Measurements from ENCODE around the gene KRT38.
"Not testable (repeated sequence)": the region's sequence is repeated elsewhere in the genome, so short reads cannot be mapped to it uniquely, and the experiment has no call there.

KRT38 gene

GRCh38 chr17:41446806-41447205, 6.0 kb upstream of the KRT38 start:
- Histone ChIP-seq H3K27ac (ENCODE audit: low read depth, low read length) (no peak overlapping the region), H3K4me1 (ENCODE audit: control insufficient read depth in 5 of 5, insufficient read depth in 5 of 5, low read length in 5 of 5) (no peaks in the 10 kb centered on the region), H3K9ac (ENCODE audit: low read length in 5 of 5) (no peak overlapping the region), H3K27me3 (ENCODE audit: control insufficient read depth in 5 of 5, insufficient read depth in 4 of 5, low read length in 5 of 5) (peaks cover 0 to 15% (median 7%) of the 10 kb centered on the region in 5 donors), H3K4me3 (ENCODE audit: low read depth in 1 of 5, low read length in 5 of 5) (no peak overlapping the region), H3K36me3 (ENCODE audit: control insufficient read depth in 5 of 5, insufficient read depth in 5 of 5, low read length in 5 of 5) (no peaks in the 10 kb centered on the region), H3K9me3 (ENCODE audit: control insufficient read depth in 5 of 5, low read length in 5 of 5) (no peaks in the 10 kb centered on the region)

- Histone ChIP-seq H3K9ac (ENCODE audit: low read length in 5 of 5) (no peak overlapping the region), H3K27me3 (ENCODE audit: control insufficient read depth in 5 of 5, insufficient read depth in 4 of 5, low read length in 5 of 5) (peaks cover 0 to 15% (median 7%) of the 10 kb centered on the region in 5 donors), H3K27ac (ENCODE audit: low read depth, low read length) (no peak overlapping the region), H3K4me1 (ENCODE audit: control insufficient read depth in 5 of 5, insufficient read depth in 5 of 5, low read length in 5 of 5) (no peaks in the 10 kb centered on the region), H3K4me3 (ENCODE audit: low read depth in 1 of 5, low read length in 5 of 5) (no peak overlapping the region), H3K9me3 (ENCODE audit: control insufficient read depth in 5 of 5, low read length in 5 of 5) (no peaks in the 10 kb centered on the region), H3K36me3 (ENCODE audit: control insufficient read depth in 5 of 5, insufficient read depth in 5 of 5, low read length in 5 of 5) (no peaks in the 10 kb centered on the region)
Observed at GRCh38 chr17:41444640-41445039, 3.9 kb upstream of the KRT38 start.

GRCh38 chr17:41444186-41444585, 3.4 kb upstream of the KRT38 start:
- no peak overlapping the region for H3K27ac ChIP-seq (ENCODE audit: low read depth, low read length)
- H3K9ac ChIP-seq (ENCODE audit: low read length in 5 of 5): no peak overlapping the region
- H3K9me3 ChIP-seq (ENCODE audit: control insufficient read depth in 5 of 5, low read length in 5 of 5): no peaks in the 10 kb centered on the region
- no peaks in the 10 kb centered on the region for H3K36me3 ChIP-seq (ENCODE audit: control insufficient read depth in 5 of 5, insufficient read depth in 5 of 5, low read length in 5 of 5)
- peaks cover 0 to 15% (median 7%) of the 10 kb centered on the region in 5 donors for H3K27me3 ChIP-seq (ENCODE audit: control insufficient read depth in 5 of 5, insufficient read depth in 4 of 5, low read length in 5 of 5)
- no peak overlapping the region for H3K4me3 ChIP-seq (ENCODE audit: low read depth in 1 of 5, low read length in 5 of 5)
- H3K4me1 ChIP-seq (ENCODE audit: control insufficient read depth in 5 of 5, insufficient read depth in 5 of 5, low read length in 5 of 5): no peaks in the 10 kb centered on the region

GRCh38 chr17:41442739-41443138, 2.0 kb upstream of the KRT38 start:
- Histone ChIP-seq H3K4me1 (ENCODE audit: control insufficient read depth in 5 of 5, insufficient read depth in 5 of 5, low read length in 5 of 5) (no peaks in the 10 kb centered on the region), H3K27ac (ENCODE audit: low read depth, low read length) (no peak overlapping the region), H3K4me3 (ENCODE audit: low read depth in 1 of 5, low read length in 5 of 5) (no peak overlapping the region), H3K9me3 (ENCODE audit: control insufficient read depth in 5 of 5, low read length in 5 of 5) (no peaks in the 10 kb centered on the region), H3K27me3 (ENCODE audit: control insufficient read depth in 5 of 5, insufficient read depth in 4 of 5, low read length in 5 of 5) (peaks cover 0 to 15% (median 4%) of the 10 kb centered on the region in 5 donors), H3K9ac (ENCODE audit: low read length in 5 of 5) (no peak overlapping the region), H3K36me3 (ENCODE audit: control insufficient read depth in 5 of 5, insufficient read depth in 5 of 5, low read length in 5 of 5) (no peaks in the 10 kb centered on the region)

GRCh38 chr17:41439375-41439774, 1.4 kb downstream of the KRT38 start:
- Histone ChIP-seq H3K9ac (ENCODE audit: low read length in 5 of 5) (no peak overlapping the region), H3K36me3 (ENCODE audit: control insufficient read depth in 5 of 5, insufficient read depth in 5 of 5, low read length in 5 of 5) (no peaks in the 10 kb centered on the region), H3K27ac (ENCODE audit: low read depth, low read length) (no peak overlapping the region), H3K9me3 (ENCODE audit: control insufficient read depth in 5 of 5, low read length in 5 of 5) (no peaks in the 10 kb centered on the region), H3K4me3 (ENCODE audit: low read depth in 1 of 5, low read length in 5 of 5) (no peak overlapping the region), H3K4me1 (ENCODE audit: control insufficient read depth in 5 of 5, insufficient read depth in 5 of 5, low read length in 5 of 5) (no peaks in the 10 kb centered on the region), H3K27me3 (ENCODE audit: control insufficient read depth in 5 of 5, insufficient read depth in 4 of 5, low read length in 5 of 5) (peaks cover 0 to 6% (median 4%) of the 10 kb centered on the region in 5 donors)

- Histone ChIP-seq H3K9ac (ENCODE audit: low read length in 5 of 5) (no peak overlapping the region), H3K27ac (ENCODE audit: low read depth, low read length) (no peak overlapping the region), H3K9me3 (ENCODE audit: control insufficient read depth in 5 of 5, low read length in 5 of 5) (no peaks in the 10 kb centered on the region), H3K4me1 (ENCODE audit: control insufficient read depth in 5 of 5, insufficient read depth in 5 of 5, low read length in 5 of 5) (no peaks in the 10 kb centered on the region), H3K4me3 (ENCODE audit: low read depth in 1 of 5, low read length in 5 of 5) (no peak overlapping the region), H3K27me3 (ENCODE audit: control insufficient read depth in 5 of 5, insufficient read depth in 4 of 5, low read length in 5 of 5) (peaks cover 0 to 3% (median 2%) of the 10 kb centered on the region in 5 donors), H3K36me3 (ENCODE audit: control insufficient read depth in 5 of 5, insufficient read depth in 5 of 5, low read length in 5 of 5) (no peaks in the 10 kb centered on the region)
Observed at GRCh38 chr17:41437769-41438168, 3.0 kb downstream of the KRT38 start.

GRCh38 chr17:41437254-41437653, 3.5 kb downstream of the KRT38 start:
- Histone ChIP-seq H3K27me3 (ENCODE audit: control insufficient read depth in 5 of 5, insufficient read depth in 4 of 5, low read length in 5 of 5) (peaks cover 0 to 3% (median 0%) of the 10 kb centered on the region in 5 donors), H3K4me1 (ENCODE audit: control insufficient read depth in 5 of 5, insufficient read depth in 5 of 5, low read length in 5 of 5) (no peaks in the 10 kb centered on the region), H3K4me3 (ENCODE audit: low read depth in 1 of 5, low read length in 5 of 5) (no peak overlapping the region), H3K9me3 (ENCODE audit: control insufficient read depth in 5 of 5, low read length in 5 of 5) (no peaks in the 10 kb centered on the region), H3K36me3 (ENCODE audit: control insufficient read depth in 5 of 5, insufficient read depth in 5 of 5, low read length in 5 of 5) (no peaks in the 10 kb centered on the region), H3K27ac (ENCODE audit: low read depth, low read length) (no peak overlapping the region), H3K9ac (ENCODE audit: low read length in 5 of 5) (no peak overlapping the region)

GRCh38 chr17:41434415-41434814, 6.4 kb downstream of the KRT38 start:
- H3K4me3 ChIP-seq (ENCODE audit: low read depth in 1 of 5, low read length in 5 of 5): no peak overlapping the region
- H3K4me1 ChIP-seq (ENCODE audit: control insufficient read depth in 5 of 5, insufficient read depth in 5 of 5, low read length in 5 of 5): no peaks in the 10 kb centered on the region
- no peaks in the 10 kb centered on the region for H3K9me3 ChIP-seq (ENCODE audit: control insufficient read depth in 5 of 5, low read length in 5 of 5)
- H3K36me3 ChIP-seq (ENCODE audit: control insufficient read depth in 5 of 5, insufficient read depth in 5 of 5, low read length in 5 of 5): no peaks in the 10 kb centered on the region
- no peak overlapping the region for H3K9ac ChIP-seq (ENCODE audit: low read length in 5 of 5)
- peaks cover 3 to 8% (median 4%) of the 10 kb centered on the region in 5 donors for H3K27me3 ChIP-seq (ENCODE audit: control insufficient read depth in 5 of 5, insufficient read depth in 4 of 5, low read length in 5 of 5)
- no peak overlapping the region for H3K27ac ChIP-seq (ENCODE audit: low read depth, low read length)

GRCh38 chr17:41434005-41434404, 6.8 kb downstream of the KRT38 start:
- no peak overlapping the region for H3K27ac ChIP-seq (ENCODE audit: low read depth, low read length)
- H3K9me3 ChIP-seq (ENCODE audit: control insufficient read depth in 5 of 5, low read length in 5 of 5): no peaks in the 10 kb centered on the region
- H3K9ac ChIP-seq (ENCODE audit: low read length in 5 of 5): no peak overlapping the region
- H3K27me3 ChIP-seq (ENCODE audit: control insufficient read depth in 5 of 5, insufficient read depth in 4 of 5, low read length in 5 of 5): peaks cover 3 to 8% (median 5%) of the 10 kb centered on the region in 5 donors
- no peaks in the 10 kb centered on the region for H3K36me3 ChIP-seq (ENCODE audit: control insufficient read depth in 5 of 5, insufficient read depth in 5 of 5, low read length in 5 of 5)
- no peaks in the 10 kb centered on the region for H3K4me1 ChIP-seq (ENCODE audit: control insufficient read depth in 5 of 5, insufficient read depth in 5 of 5, low read length in 5 of 5)
- no peak overlapping the region for H3K4me3 ChIP-seq (ENCODE audit: low read depth in 1 of 5, low read length in 5 of 5)

- Histone ChIP-seq H3K27me3 (ENCODE audit: control insufficient read depth in 5 of 5, insufficient read depth in 4 of 5, low read length in 5 of 5) (peaks cover 3 to 8% (median 5%) of the 10 kb centered on the region in 5 donors), H3K27ac (ENCODE audit: low read depth, low read length) (no peak overlapping the region), H3K9me3 (ENCODE audit: control insufficient read depth in 5 of 5, low read length in 5 of 5) (no peaks in the 10 kb centered on the region), H3K4me3 (ENCODE audit: low read depth in 1 of 5, low read length in 5 of 5) (no peak overlapping the region), H3K36me3 (ENCODE audit: control insufficient read depth in 5 of 5, insufficient read depth in 5 of 5, low read length in 5 of 5) (no peaks in the 10 kb centered on the region), H3K9ac (ENCODE audit: low read length in 5 of 5) (no peak overlapping the region), H3K4me1 (ENCODE audit: control insufficient read depth in 5 of 5, insufficient read depth in 5 of 5, low read length in 5 of 5) (no peaks in the 10 kb centered on the region)
Observed at GRCh38 chr17:41433586-41433985, 7.2 kb downstream of the KRT38 start.

GRCh38 chr17:41430376-41430775, 10.4 kb downstream of the KRT38 start:
- not testable (repeated sequence) for H3K36me3 ChIP-seq (ENCODE audit: control insufficient read depth in 5 of 5, insufficient read depth in 5 of 5, low read length in 5 of 5); H3K9me3 ChIP-seq (ENCODE audit: control insufficient read depth in 5 of 5, low read length in 5 of 5); H3K27me3 ChIP-seq (ENCODE audit: control insufficient read depth in 5 of 5, insufficient read depth in 4 of 5, low read length in 5 of 5); H3K4me3 ChIP-seq (ENCODE audit: low read depth in 1 of 5, low read length in 5 of 5); H3K27ac ChIP-seq (ENCODE audit: low read depth, low read length); H3K4me1 ChIP-seq (ENCODE audit: control insufficient read depth in 5 of 5, insufficient read depth in 5 of 5, low read length in 5 of 5); H3K9ac ChIP-seq (ENCODE audit: low read length in 5 of 5)
